Measurements from ENCODE around the gene GOPC.
A peak's percentile ranks its signal among the peaks of the same experiment; 100 is the strongest.
"Not testable (repeated sequence)": the region's sequence is repeated elsewhere in the genome, so short reads cannot be mapped to it uniquely, and the experiment has no call there.

The GOPC gene

GRCh38 chr6:117602151-117602898, at the start of gene GOPC:
GOPC (minus strand) TSS chr6:117602511; CDS start chr6:117602288, 223 bp downstream.
- in situ Hi-C loops (cut with HindIII; ENCODE audit: low pct_unique_long_range_greater_than_20kb, low sequenced_read_pairs) = no loop called here
- no peak for TF ChIP-seq JUND (IDR thresholded peaks at IDR 0.05; ENCODE audit: low read depth)
- peak; percentile 87 to 97 for DNase-seq (ENCODE audit: low read depth in 1 of 2, low spot score in 1 of 2)

GRCh38 chr6:117651984-117652383, 49.7 kb upstream of the GOPC start:
- in situ Hi-C loops (cut with HindIII; ENCODE audit: low pct_unique_long_range_greater_than_20kb, low sequenced_read_pairs); DNase-seq (ENCODE audit: low read depth in 1 of 2, low spot score in 1 of 2): not testable (repeated sequence)

GRCh38 chr6:117642976-117643375, 40.7 kb upstream of the GOPC start:
- in situ Hi-C loops (cut with HindIII; ENCODE audit: low pct_unique_long_range_greater_than_20kb, low sequenced_read_pairs) = no loop called here
- TF ChIP-seq JUND (IDR thresholded peaks at IDR 0.05; ENCODE audit: low read depth) = no peak
- no peak for DNase-seq (ENCODE audit: low read depth in 1 of 2, low spot score in 1 of 2)

- in situ Hi-C loops (cut with HindIII; ENCODE audit: low pct_unique_long_range_greater_than_20kb, low sequenced_read_pairs) = no loop called here
- DNase-seq (ENCODE audit: low read depth in 1 of 2, low spot score in 1 of 2) = no peak
- TF ChIP-seq JUND (IDR thresholded peaks at IDR 0.05; ENCODE audit: low read depth) = no peak
Observed at GRCh38 chr6:117637770-117638169, 35.5 kb upstream of the GOPC start.

- in situ Hi-C loops (cut with HindIII; ENCODE audit: low pct_unique_long_range_greater_than_20kb, low sequenced_read_pairs) = no loop called here
Observed at GRCh38 chr6:117629119-117629660, 26.9 kb upstream of the GOPC start.

GRCh38 chr6:117627533-117627932, 25.2 kb upstream of the GOPC start:
- no peak for DNase-seq (ENCODE audit: low read depth in 1 of 2, low spot score in 1 of 2)
- in situ Hi-C loops (cut with HindIII; ENCODE audit: low pct_unique_long_range_greater_than_20kb, low sequenced_read_pairs) = no loop called here
- no peak for TF ChIP-seq JUND (IDR thresholded peaks at IDR 0.05; ENCODE audit: low read depth)

More at GRCh38 chr6:117629119-117629660, 26.9 kb upstream of the GOPC start:
- DNase-seq (ENCODE audit: low read depth in 1 of 2, low spot score in 1 of 2) = peak in 1 of 2 experiments; percentile 9
- no peak for TF ChIP-seq JUND (IDR thresholded peaks at IDR 0.05; ENCODE audit: low read depth)

GRCh38 chr6:117624869-117625481, 22.7 kb upstream of the GOPC start:
- in situ Hi-C loops (cut with HindIII; ENCODE audit: low pct_unique_long_range_greater_than_20kb, low sequenced_read_pairs) = no loop called here
- peak in 1 of 2 experiments; percentile 13 for DNase-seq (ENCODE audit: low read depth in 1 of 2, low spot score in 1 of 2)
- TF ChIP-seq JUND (IDR thresholded peaks at IDR 0.05; ENCODE audit: low read depth) = no peak

GRCh38 chr6:117619178-117619577, 16.9 kb upstream of the GOPC start:
- TF ChIP-seq JUND (IDR thresholded peaks at IDR 0.05; ENCODE audit: low read depth) = no peak
- no peak for DNase-seq (ENCODE audit: low read depth in 1 of 2, low spot score in 1 of 2)
- in situ Hi-C loops (cut with HindIII; ENCODE audit: low pct_unique_long_range_greater_than_20kb, low sequenced_read_pairs) = no loop called here

GRCh38 chr6:117617210-117618035, 15.1 kb upstream of the GOPC start:
- DNase-seq (ENCODE audit: low read depth in 1 of 2, low spot score in 1 of 2) = no peak
- TF ChIP-seq JUND (IDR thresholded peaks at IDR 0.05; ENCODE audit: low read depth) = no peak
- in situ Hi-C loops (cut with HindIII; ENCODE audit: low pct_unique_long_range_greater_than_20kb, low sequenced_read_pairs) = no loop called here

- in situ Hi-C loops (cut with HindIII; ENCODE audit: low pct_unique_long_range_greater_than_20kb, low sequenced_read_pairs) = no loop called here
- no peak for TF ChIP-seq JUND (IDR thresholded peaks at IDR 0.05; ENCODE audit: low read depth)
- no peak for DNase-seq (ENCODE audit: low read depth in 1 of 2, low spot score in 1 of 2)
Observed at GRCh38 chr6:117616391-117617209, 14.3 kb upstream of the GOPC start.

GRCh38 chr6:117615750-117616390, 13.6 kb upstream of the GOPC start:
- no peak for TF ChIP-seq JUND (IDR thresholded peaks at IDR 0.05; ENCODE audit: low read depth)
- in situ Hi-C loops (cut with HindIII; ENCODE audit: low pct_unique_long_range_greater_than_20kb, low sequenced_read_pairs) = no loop called here
- no peak for DNase-seq (ENCODE audit: low read depth in 1 of 2, low spot score in 1 of 2)

Measured in T47D (cell line).